ENCODE results near the gene FCGR2B. TPM values are rescaled to one million over a fixed set of nuclear protein-coding genes. Genes with fewer than 3 reads are reported as not detected.

Gene FCGR2B
- total and polyA plus RNA-seq, 2 donors (not counting 1 experiment from before 2014, with no cell fraction given) = 144 to 282 TPM

- H4K20me1 ChIP-seq (ENCODE audit: control insufficient read depth, insufficient read depth, low read length, poor library complexity, severe bottlenecking) = peaks cover 21% of the 10 kb centered on the region
- POLR2A ChIA-PET = interaction anchor here (1.2 to 3.1 kb wide), 5 partner anchors 11 to 31 kb away, joined by 5 to 46 read pairs (median 10); partner anchors contain the start of gene FCRLB
- H3K4me2 ChIP-seq (replicated peaks; ENCODE audit: low read depth, low read length, poor library complexity, severe bottlenecking) = peak overlapping the region; percentile 76
- H2AFZ ChIP-seq (ENCODE audit: insufficient read depth, low read depth, low read length, poor library complexity, severe bottlenecking) = peak overlapping the region; percentile 35
- Mint-ChIP-seq H3K27me3 (no peaks in the 10 kb centered on the region), H3K9me3 (ENCODE audit: insufficient read depth) (no peaks in the 10 kb centered on the region), H3K4me3 (no peak overlapping the region), H3K27ac (no peak overlapping the region), H3K4me1 (peaks cover 35% of the 10 kb centered on the region)
- 67% methylated on average over 1 of the region's 2 CpGs for WGBS (ENCODE audit: insufficient coverage)
- H3K27me3 ChIP-seq (replicated peaks in 1 of 4; ENCODE audit: control extremely low read depth in 1 of 4, control insufficient read depth in 3 of 4, insufficient read depth in 4 of 4, low read length in 3 of 4) = no peaks in the 10 kb centered on the region
- intact Hi-C loops (cut with micrococcal nuclease) = loop anchor here (1.0 kb wide), 2 partner anchors 11 to 20 kb away; no protein-coding TSS in a partner anchor
- H3K9ac ChIP-seq (ENCODE audit: low read length) = peak overlapping the region; percentile 67
- peaks cover 47% of the 10 kb centered on the region for H3K79me2 ChIP-seq (ENCODE audit: control insufficient read depth, insufficient read depth, low read length)
- peaks cover 65 to 70% of the 10 kb centered on the region in 2 donors for H3K4me1 ChIP-seq (ENCODE audit: control insufficient read depth in 2 of 2, insufficient read depth in 2 of 2, low read length in 2 of 2)
- CTCF ChIA-PET = interaction anchor here (0.9 to 6.8 kb wide), 11 partner anchors 11 to 220 kb away, joined by 3 to 85 read pairs (median 5); partner anchors contain the start of gene DUSP12
- peak overlapping the region; percentile 61 to 80 (median 69) for H3K4me3 ChIP-seq (ENCODE audit: control extremely low read depth in 1 of 5, extremely low read depth in 1 of 5, insufficient read depth in 1 of 5, low read depth in 2 of 5, low read length in 4 of 5)
- peaks cover 0 to 4% (median 0%) of the 10 kb centered on the region in 3 donors for H3K9me3 ChIP-seq (ENCODE audit: control extremely low read depth in 1 of 3, control insufficient read depth in 2 of 3, insufficient read depth in 1 of 3, low read length in 2 of 3)
- ATAC-seq (ENCODE audit: low read depth) = no peak
- peaks cover 0 to 25% of the 10 kb centered on the region in 2 experiments for H3K36me3 ChIP-seq (replicated peaks in 1 of 2; ENCODE audit: control extremely low read depth in 1 of 2, control insufficient read depth in 1 of 2, extremely low read depth in 1 of 2, insufficient read depth in 2 of 2, low read length in 1 of 2)
- DNase-seq = no peak
- TF ChIP-seq EZH2 (IDR thresholded peaks at IDR 0.05; ENCODE audit: borderline replicate concordance, insufficient read depth, low read depth, low read length, poor library complexity, severe bottlenecking) (no peak), CTCF (IDR thresholded peaks at IDR 0.05) (no peak)
- peak overlapping the region; percentile 80 to 81 for H3K27ac ChIP-seq (ENCODE audit: low read length in 2 of 2)
Observed at GRCh38 chr1:161707503-161707902, 44.6 kb downstream of the FCGR2B start.

GRCh38 chr1:161709373-161709772, 46.4 kb downstream of the FCGR2B start:
- H3K27ac Mint-ChIP-seq = peak overlapping the region; percentile 78
- peak overlapping the region; percentile 82 for H3K4me3 Mint-ChIP-seq
- Histone ChIP-seq H4K20me1 (ENCODE audit: control insufficient read depth, insufficient read depth, low read length, poor library complexity, severe bottlenecking) (peaks cover 21% of the 10 kb centered on the region), H3K27me3 (replicated peaks in 1 of 4; ENCODE audit: control extremely low read depth in 1 of 4, control insufficient read depth in 3 of 4, insufficient read depth in 4 of 4, low read length in 3 of 4) (no peaks in the 10 kb centered on the region), H3K27ac (ENCODE audit: low read length in 2 of 2) (peak overlapping the region in 1 of 2 donors; percentile 80), H3K4me2 (replicated peaks; ENCODE audit: low read depth, low read length, poor library complexity, severe bottlenecking) (peak overlapping the region; percentile 76), H3K36me3 (replicated peaks in 1 of 2; ENCODE audit: control extremely low read depth in 1 of 2, control insufficient read depth in 1 of 2, extremely low read depth in 1 of 2, insufficient read depth in 2 of 2, low read length in 1 of 2) (peaks cover 0 to 42% of the 10 kb centered on the region in 2 experiments), H3K79me2 (ENCODE audit: control insufficient read depth, insufficient read depth, low read length) (peaks cover 47% of the 10 kb centered on the region), H3K9me3 (ENCODE audit: control extremely low read depth in 1 of 3, control insufficient read depth in 2 of 3, insufficient read depth in 1 of 3, low read length in 2 of 3) (peaks cover 0 to 4% (median 0%) of the 10 kb centered on the region in 3 donors), H3K9ac (ENCODE audit: low read length) (peak overlapping the region; percentile 67), H3K4me1 (ENCODE audit: control insufficient read depth in 2 of 2, insufficient read depth in 2 of 2, low read length in 2 of 2) (peaks cover 65 to 70% of the 10 kb centered on the region in 2 donors), H2AFZ (ENCODE audit: insufficient read depth, low read depth, low read length, poor library complexity, severe bottlenecking) (no peak overlapping the region), H3K4me3 (ENCODE audit: control extremely low read depth in 1 of 5, extremely low read depth in 1 of 5, insufficient read depth in 1 of 5, low read depth in 2 of 5, low read length in 4 of 5) (peak overlapping the region; percentile 17 to 75 (median 62))
- ATAC-seq (ENCODE audit: low read depth) (no peak), DNase-seq (peak; percentile 27)
- H3K4me1 Mint-ChIP-seq = peaks cover 36% of the 10 kb centered on the region
- no peaks in the 10 kb centered on the region for H3K27me3 Mint-ChIP-seq
- TF ChIP-seq CTCF (IDR thresholded peaks at IDR 0.05) (no peak), EZH2 (IDR thresholded peaks at IDR 0.05; ENCODE audit: borderline replicate concordance, insufficient read depth, low read depth, low read length, poor library complexity, severe bottlenecking) (no peak)
- intact Hi-C loops (cut with micrococcal nuclease) = no loop called here
- POLR2A ChIA-PET = interaction anchor here (0.9 kb wide), 1 partner anchor 17 kb away, joined by 3 read pairs; no protein-coding TSS in a partner anchor
- 3% methylated on average over 4 of the region's 4 CpGs for WGBS (ENCODE audit: insufficient coverage)
- CTCF ChIA-PET = interaction anchor here (1.0 to 6.8 kb wide), 2 partner anchors 11 to 29 kb away, joined by 3 to 85 read pairs; no protein-coding TSS in a partner anchor
- H3K9me3 Mint-ChIP-seq (ENCODE audit: insufficient read depth) = no peaks in the 10 kb centered on the region

Data from B cell (primary cell).